Left colon (tissue), 2 donors: ENCODE results near the gene LRRC75A. TPM values are rescaled to one million over a fixed set of nuclear protein-coding genes. Genes with fewer than 3 reads are reported as not detected.
A peak's percentile ranks its signal among the peaks of the same experiment; 100 is the strongest.
"Not testable (repeated sequence)": the region's sequence is repeated elsewhere in the genome, so short reads cannot be mapped to it uniquely, and the experiment has no call there.

Experiments
- ATAC-seq: fragments of 200-7000 bp; cut with Tn5 transposase; one replicate; pipeline ENCODE4 v1.9.1; 2020; ENCODE audit warnings: mild to moderate bottlenecking, moderate library complexity
- DNase-seq, 2 donors: peaks; one replicate each; pipeline ENCODE4 v3.0.0-alpha.2; 2020
- intact Hi-C, 2 donors: fragments of 100-400 bp; cut with DNase I in 1 of 2; cut with micrococcal nuclease in 1 of 2; formaldehyde crosslinking; loops; one replicate each; pipeline versions ENCODE4 v1.11.2 to v1.14.0; 2022; cut with DNase I, micrococcal nuclease
- long read RNA-seq: library from polyadenylated mRNA; unstranded; transcript quantifications from one replicate; pipeline ENCODE4 v2.0.0, GENCODE V29; 2021
- total RNA-seq, 2 donors: library from RNA; stranded (reverse); fragmentation: NEBNext Ultra II Directional; extraction: Animal tissue kit (Norgen Biotek cat#: 25700); gene quantifications; one replicate each; pipeline ENCODE4 v1.2.1, GENCODE V29; 2021
- donor health status: DM: no; HTN: no; CAD: no.
- donor health status: DM: yes; HTN: yes; CAD: no.

LRRC75A gene, protein sequence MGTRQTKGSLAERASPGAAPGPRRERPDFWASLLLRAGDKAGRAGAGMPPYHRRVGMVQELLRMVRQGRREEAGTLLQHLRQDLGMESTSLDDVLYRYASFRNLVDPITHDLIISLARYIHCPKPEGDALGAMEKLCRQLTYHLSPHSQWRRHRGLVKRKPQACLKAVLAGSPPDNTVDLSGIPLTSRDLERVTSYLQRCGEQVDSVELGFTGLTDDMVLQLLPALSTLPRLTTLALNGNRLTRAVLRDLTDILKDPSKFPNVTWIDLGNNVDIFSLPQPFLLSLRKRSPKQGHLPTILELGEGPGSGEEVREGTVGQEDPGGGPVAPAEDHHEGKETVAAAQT
- total RNA-seq, result 10 to 100 TPM; 62.3 to 75.3 TPM
- long read RNA-seq, transcript LRRC75A-203 (4 exons, 1,390 nt), result major isoform, 37 of 79 reads
- long read RNA-seq, partial matches to known transcripts, result 1 of 79 reads
- long read RNA-seq, other reads (novel, unspliced or antisense), result 38 of 79 reads

DNA sequence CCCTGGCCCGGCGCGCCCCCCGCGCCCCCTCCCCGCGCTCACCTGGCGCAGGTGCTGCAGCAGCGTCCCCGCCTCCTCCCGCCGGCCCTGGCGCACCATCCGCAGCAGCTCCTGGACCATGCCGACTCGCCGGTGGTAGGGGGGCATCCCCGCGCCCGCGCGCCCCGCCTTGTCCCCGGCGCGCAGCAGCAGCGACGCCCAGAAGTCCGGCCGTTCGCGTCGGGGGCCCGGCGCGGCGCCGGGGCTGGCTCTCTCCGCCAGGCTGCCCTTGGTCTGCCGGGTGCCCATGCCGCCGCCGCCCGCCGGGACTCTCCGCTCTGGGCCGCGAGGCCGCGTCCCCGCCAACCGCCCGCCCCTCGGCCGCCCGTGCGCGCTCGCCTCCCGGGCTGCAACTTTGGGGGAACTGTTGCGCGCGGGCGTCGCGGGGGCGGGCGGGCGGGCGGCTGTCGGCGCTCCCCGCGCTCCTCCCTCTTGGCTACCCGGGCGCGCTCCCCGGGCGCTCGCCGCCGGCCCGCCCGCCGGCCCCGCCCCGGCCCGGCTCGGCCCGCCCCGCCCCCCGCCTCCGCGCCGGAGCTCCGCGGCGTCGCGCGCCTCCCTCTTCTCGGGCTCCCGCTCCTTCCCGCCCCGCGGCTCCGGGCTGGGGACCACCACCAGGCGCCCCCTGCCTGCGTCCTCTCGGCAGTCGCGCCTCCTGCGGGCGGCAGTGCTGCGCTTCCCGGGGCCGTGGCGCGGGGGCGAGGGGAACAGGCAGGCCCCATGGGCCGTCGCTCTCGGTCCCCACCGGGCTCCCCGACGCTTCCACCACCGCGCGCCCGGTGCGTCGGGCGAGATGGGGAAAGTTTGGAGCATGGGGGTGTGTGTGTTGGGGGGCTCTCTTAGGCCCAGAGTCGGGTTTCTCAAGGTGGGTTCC, at the start of gene LRRC75A:
LRRC75A (minus strand) TSS at position 491 of the 910 bp plus-strand sequence; CDS start at position 288, 203 bp downstream.
- DNase-seq, result peak in 1 of 2 donors; percentile 65

GRCh38 chr17:16537130-16537458, 45.1 kb upstream of the LRRC75A start:
- ATAC-seq (peak; percentile 0), DNase-seq (no peak)
- intact Hi-C loops, result loop anchor here in 1 of 2 donors (5.0 kb wide), 1 partner anchor 45 kb away; no protein-coding TSS in a partner anchor

More for the DNA sequence above, at the start of gene LRRC75A:
- intact Hi-C loops, result no loop called here
- ATAC-seq, result peak; percentile 64

- ATAC-seq (no peak), DNase-seq (no peak)
- intact Hi-C loops, result no loop called here
These were observed 42.2 kb upstream of the LRRC75A start for GRCh38 chr17:16534236-16534635.

DNA sequence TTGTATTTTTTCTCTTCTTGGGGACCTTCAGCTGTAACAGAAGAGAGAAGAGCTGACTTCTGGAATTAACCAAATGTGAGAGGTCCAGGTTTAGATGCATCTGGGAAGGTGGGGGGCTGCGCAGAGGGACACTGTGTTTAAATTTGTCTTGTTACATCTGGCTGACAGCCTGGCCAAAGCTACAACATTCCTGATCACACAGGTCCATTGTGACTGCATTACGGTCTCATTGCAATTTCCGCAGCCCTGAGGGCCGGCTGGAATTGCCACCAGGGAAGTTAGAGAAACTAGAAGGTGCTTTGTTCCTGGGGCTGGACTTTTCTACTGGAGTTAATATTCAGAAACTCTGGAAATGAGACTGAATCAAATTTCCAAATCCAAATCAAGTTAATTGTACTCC, 37.9 kb upstream of the LRRC75A start:
- ATAC-seq (no peak), DNase-seq (no peak)
- intact Hi-C loops, result loop anchor here in 1 of 2 donors (10.0 kb wide), 1 partner anchor 145 kb away; the partner anchor contains the start of gene UBB

DNA sequence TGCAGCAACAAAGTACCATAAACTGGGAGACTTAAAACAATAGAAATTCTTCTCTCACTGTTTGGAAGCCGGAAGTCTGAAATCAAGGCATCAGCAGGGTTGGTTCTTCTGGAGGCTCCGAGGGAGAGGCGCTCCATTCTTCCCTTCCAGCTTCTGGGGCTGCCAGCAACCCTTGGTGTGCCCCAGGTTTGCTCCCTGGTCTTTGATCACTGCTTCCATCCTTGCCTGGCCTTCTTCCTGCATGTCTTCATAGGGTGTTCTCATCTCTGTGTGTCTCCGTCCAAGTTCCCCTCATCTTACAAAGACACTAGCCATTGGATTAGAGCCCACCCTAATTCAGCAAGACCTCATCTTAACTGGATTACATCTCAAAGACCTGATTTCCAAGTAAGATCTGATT, 35.3 kb upstream of the LRRC75A start:
- DNase-seq, result no peak
- ATAC-seq, result no peak
- intact Hi-C loops, result loop anchor here in 1 of 2 donors (10.0 kb wide), 1 partner anchor 142 kb away; the partner anchor contains the start of gene UBB

DNA sequence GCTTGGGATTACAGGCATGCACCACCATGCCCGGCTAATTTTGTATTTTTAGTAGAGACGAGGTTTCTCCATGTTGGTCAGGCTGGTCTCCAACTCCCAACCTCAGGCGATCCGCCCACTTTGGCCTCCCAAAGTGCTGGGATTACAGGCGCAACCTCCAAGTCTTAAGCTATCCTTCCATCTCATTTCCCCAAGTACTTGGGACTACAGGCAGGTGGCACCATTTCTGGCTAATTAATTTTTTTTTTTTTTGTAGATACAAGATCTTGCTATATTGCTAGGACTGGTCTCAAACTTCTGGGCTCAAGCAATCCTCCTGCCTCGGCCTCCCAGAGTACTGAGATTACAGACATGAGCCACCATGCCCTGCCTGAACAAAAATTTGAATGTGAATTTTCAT, 33.6 kb upstream of the LRRC75A start:
- DNase-seq, ATAC-seq: not testable (repeated sequence)
- intact Hi-C loops, result loop anchor here in 1 of 2 donors (10.0 kb wide), 1 partner anchor 141 kb away; the partner anchor contains the start of gene UBB

GRCh38 chr17:16521070-16521727, 29.2 kb upstream of the LRRC75A start:
- intact Hi-C loops, result loop anchor here (2.0 to 10.0 kb wide), 3 partner anchors 66 to 136 kb away; partner anchors contain the start of gene UBB (in 1 of the 2)
- ATAC-seq, result peak; percentile 98
- peak; percentile 65 to 78 for DNase-seq

DNA sequence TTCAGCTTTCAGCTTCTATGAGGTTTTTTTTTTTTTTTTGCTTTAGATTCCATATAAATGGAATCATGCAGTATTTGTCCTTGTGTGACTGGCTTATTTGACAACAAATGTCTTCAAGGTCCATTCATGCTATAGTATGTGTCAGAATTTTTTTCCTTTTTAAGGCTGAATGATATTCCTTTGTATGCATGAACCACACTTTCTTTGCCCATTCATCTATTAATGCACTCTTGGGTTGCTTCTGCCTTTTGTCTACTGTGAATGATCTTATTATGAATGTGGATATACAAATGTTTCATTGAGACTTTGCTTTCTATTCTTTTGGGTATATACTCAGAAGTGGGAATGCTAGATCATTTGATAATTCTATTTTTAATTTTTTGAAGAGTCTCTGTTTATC, 27.0 kb upstream of the LRRC75A start:
- no peak for DNase-seq
- ATAC-seq, result no peak
- intact Hi-C loops, result no loop called here

GRCh38 chr17:16517477-16517876, 25.5 kb upstream of the LRRC75A start:
- intact Hi-C loops, result no loop called here
- DNase-seq (no peak), ATAC-seq (no peak)

GRCh38 chr17:16516594-16517051, 24.6 kb upstream of the LRRC75A start:
- no peak for DNase-seq
- intact Hi-C loops, result no loop called here
- ATAC-seq, result no peak

- ATAC-seq, result peak; percentile 41
- intact Hi-C loops, result no loop called here
- DNase-seq, result no peak
These were observed 23.9 kb upstream of the LRRC75A start for GRCh38 chr17:16515933-16516332.

- intact Hi-C loops, result no loop called here
- no peak for DNase-seq
- no peak for ATAC-seq
These were observed 21.9 kb upstream of the LRRC75A start for GRCh38 chr17:16513873-16514272.

- ATAC-seq (no peak), DNase-seq (no peak)
- intact Hi-C loops, result no loop called here
These were observed 20.0 kb upstream of the LRRC75A start for GRCh38 chr17:16512011-16512410.

DNA sequence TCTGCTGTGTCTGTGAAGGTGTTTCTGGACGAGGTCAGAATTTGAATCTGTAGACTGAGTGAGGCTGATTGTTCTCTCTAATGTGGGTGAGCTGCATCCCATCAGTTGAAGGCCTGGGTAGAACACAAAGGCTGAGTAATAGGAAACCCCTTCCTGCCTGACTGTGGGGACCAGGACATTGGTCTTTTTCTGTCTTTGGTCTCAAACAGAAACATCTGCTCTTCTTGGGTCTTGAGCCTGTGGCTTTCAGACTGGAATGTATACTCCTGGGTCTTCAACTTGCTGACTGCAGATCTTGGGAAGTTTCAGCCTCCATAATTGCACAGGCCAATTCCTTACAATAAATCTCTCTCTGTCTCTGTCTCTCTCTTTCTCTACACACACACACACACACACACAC, 19.6 kb upstream of the LRRC75A start:
- ATAC-seq, result no peak
- DNase-seq, result no peak
- intact Hi-C loops, result no loop called here

- intact Hi-C loops, result no loop called here
- peak; percentile 21 to 56 for DNase-seq
- ATAC-seq, result peak; percentile 95
These were observed 16.0 kb upstream of the LRRC75A start for GRCh38 chr17:16507918-16508533.

- ATAC-seq, result no peak
- intact Hi-C loops, result no loop called here
- DNase-seq, result no peak
These were observed 14.2 kb upstream of the LRRC75A start for GRCh38 chr17:16506188-16506587.

- ATAC-seq (peak; percentile 72), DNase-seq (no peak)
- intact Hi-C loops, result no loop called here
These were observed 13.0 kb upstream of the LRRC75A start for GRCh38 chr17:16504984-16505383.

- no peak for DNase-seq
- ATAC-seq, result no peak
- intact Hi-C loops, result no loop called here
These were observed 5.0 kb upstream of the LRRC75A start for GRCh38 chr17:16496820-16497489.
